IPS-18a (cell line): Measurements from ENCODE around the gene LYPD6B.

Experiments
- H3K27ac ChIP-seq: one replicate; pipeline ENCODE4 v1.5.1; 2013; ENCODE audit warnings: low read length
- H3K27me3 ChIP-seq: one replicate; pipeline ENCODE4 v1.6.1; 2013; ENCODE audit warnings: mild to moderate bottlenecking, low read length; ENCODE audit not compliant: control insufficient read depth, insufficient read depth
- H3K36me3 ChIP-seq: one replicate; pipeline ENCODE4 v1.6.1; 2013; ENCODE audit warnings: low read depth, low read length; ENCODE audit not compliant: control insufficient read depth
- H3K4me1 ChIP-seq: one replicate; pipeline ENCODE4 v1.6.1; 2013; ENCODE audit warnings: low read depth, low read length; ENCODE audit not compliant: control insufficient read depth
- H3K4me3 ChIP-seq: one replicate; pipeline ENCODE4 v1.5.1; 2013; ENCODE audit warnings: low read length
- H3K9ac ChIP-seq: one replicate; pipeline ENCODE4 v1.6.1; 2013; ENCODE audit warnings: mild to moderate bottlenecking, low read length, moderate library complexity
- H3K9me3 ChIP-seq: one replicate; pipeline ENCODE4 v1.6.1; 2013; ENCODE audit warnings: low read depth, low read length; ENCODE audit not compliant: control insufficient read depth

Gene LYPD6B

DNA sequence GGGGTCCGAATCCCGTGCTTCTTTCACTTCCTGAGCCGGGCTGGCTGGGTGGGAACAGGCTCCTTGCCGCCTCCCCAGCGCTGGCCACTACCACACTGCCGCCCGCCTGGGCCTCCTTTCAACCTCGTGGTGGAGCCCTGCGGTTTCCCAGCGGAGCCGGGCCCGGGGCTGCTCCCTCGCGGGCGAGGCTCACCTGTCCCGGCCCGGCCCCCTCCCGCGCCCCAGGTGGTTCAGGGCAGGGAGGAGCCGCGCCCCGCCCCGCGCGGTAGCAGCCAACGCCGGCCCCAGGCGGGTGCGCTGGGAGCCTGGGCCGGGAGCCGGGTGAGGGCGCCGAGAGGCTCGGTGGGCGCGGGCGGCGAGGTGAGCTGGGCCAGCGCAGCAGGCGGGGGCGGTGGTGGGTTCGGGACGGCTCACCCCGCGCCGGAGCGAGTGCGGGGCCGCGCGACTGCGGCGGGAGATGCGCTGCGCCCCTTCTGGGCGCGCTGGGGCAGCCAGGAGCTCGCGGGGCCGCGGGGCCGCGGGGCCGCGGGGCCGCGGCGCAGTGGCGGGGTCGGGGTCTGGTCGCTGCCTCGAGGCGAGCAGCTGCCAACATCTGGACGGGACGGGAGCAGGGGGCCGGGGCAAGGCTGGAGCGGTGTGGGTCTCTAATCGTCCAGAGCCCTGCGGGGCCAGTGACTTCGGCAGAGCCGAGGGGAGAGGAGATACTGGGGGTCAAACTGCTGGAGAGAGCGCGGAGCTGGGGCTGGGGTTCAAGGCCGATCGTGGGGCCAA, at the start of gene LYPD6B:
Gene LYPD6B (plus strand): TSS at position 258 of the 771 bp plus-strand sequence. CDS start 92,250 bp downstream, outside the sequence.
- Histone ChIP-seq H3K9me3 (no peaks in the 10 kb centered on the region), H3K27ac (no peak within 1 kb of the TSS), H3K4me1 (no peaks in the 10 kb centered on the region), H3K27me3 (peaks cover 26% of the 10 kb centered on the region), H3K9ac (peak within 1 kb of the TSS; percentile 18), H3K4me3 (peak within 1 kb of the TSS; percentile 58), H3K36me3 (no peaks in the 10 kb centered on the region)

GRCh38 chr2:148989882-148990493, 48.5 kb upstream of the LYPD6B start:
- Histone ChIP-seq H3K4me1 (no peaks in the 10 kb centered on the region), H3K9ac (no peak overlapping the region), H3K4me3 (no peak overlapping the region), H3K36me3 (peaks cover 25% of the 10 kb centered on the region), H3K27ac (no peak overlapping the region), H3K27me3 (no peaks in the 10 kb centered on the region), H3K9me3 (no peaks in the 10 kb centered on the region)

DNA sequence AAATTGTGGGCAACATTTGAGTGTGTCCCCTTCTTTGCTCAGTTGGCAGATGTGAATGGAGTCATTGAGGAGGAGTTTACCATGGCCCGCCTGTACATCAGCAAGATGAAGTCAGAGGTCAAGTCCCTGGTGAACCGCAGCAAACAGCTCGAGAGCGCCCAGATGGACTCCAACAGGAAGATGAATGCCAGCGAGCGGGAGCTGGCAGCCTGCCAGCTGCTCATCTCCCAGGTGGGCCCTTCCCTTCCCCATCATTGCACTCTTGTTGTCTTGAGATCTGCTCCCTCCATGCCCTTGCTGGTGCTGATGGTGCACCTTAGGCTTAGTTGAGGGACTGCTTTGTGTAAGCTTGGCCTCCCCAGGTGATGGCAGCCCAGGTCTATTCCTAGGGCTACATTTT, 47.5 kb upstream of the LYPD6B start:
- Histone ChIP-seq H3K9me3 (no peaks in the 10 kb centered on the region), H3K27ac (no peak overlapping the region), H3K36me3 (peaks cover 31% of the 10 kb centered on the region)

GRCh38 chr2:148992448-148992847, 46.1 kb upstream of the LYPD6B start:
- no peak overlapping the region for H3K27ac ChIP-seq
- H3K9ac ChIP-seq: no peak overlapping the region
- no peaks in the 10 kb centered on the region for H3K4me1 ChIP-seq
- no peaks in the 10 kb centered on the region for H3K27me3 ChIP-seq
- H3K4me3 ChIP-seq: no peak overlapping the region
- H3K36me3 ChIP-seq: peaks cover 31% of the 10 kb centered on the region
- H3K9me3 ChIP-seq: no peaks in the 10 kb centered on the region

More for the DNA sequence above, 47.5 kb upstream of the LYPD6B start:
- Histone ChIP-seq H3K9ac (no peak overlapping the region), H3K4me3 (no peak overlapping the region), H3K27me3 (no peaks in the 10 kb centered on the region), H3K4me1 (no peaks in the 10 kb centered on the region)

DNA sequence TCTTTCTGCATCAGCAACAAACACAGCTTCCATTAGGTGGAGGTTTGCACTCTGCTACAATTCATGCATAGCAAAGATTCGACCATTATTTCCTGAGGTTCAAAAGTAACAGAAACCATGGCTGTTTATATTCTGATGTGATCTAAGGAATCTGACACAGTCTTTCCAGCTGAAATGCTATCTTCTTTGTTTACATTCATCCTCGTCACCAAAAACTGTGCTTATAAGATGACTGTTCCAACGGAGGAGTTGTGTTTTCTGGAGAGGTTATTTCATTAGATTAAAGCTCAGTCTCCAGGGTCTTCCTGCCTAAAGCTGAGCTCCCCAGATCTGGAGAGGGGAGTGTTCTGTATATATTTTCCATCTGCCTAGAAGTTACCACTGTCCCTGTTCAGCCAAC, 45.1 kb upstream of the LYPD6B start:
- Histone ChIP-seq H3K9me3 (no peaks in the 10 kb centered on the region), H3K9ac (no peak overlapping the region), H3K36me3 (peaks cover 31% of the 10 kb centered on the region), H3K4me1 (no peaks in the 10 kb centered on the region), H3K27ac (no peak overlapping the region), H3K27me3 (no peaks in the 10 kb centered on the region), H3K4me3 (no peak overlapping the region)

DNA sequence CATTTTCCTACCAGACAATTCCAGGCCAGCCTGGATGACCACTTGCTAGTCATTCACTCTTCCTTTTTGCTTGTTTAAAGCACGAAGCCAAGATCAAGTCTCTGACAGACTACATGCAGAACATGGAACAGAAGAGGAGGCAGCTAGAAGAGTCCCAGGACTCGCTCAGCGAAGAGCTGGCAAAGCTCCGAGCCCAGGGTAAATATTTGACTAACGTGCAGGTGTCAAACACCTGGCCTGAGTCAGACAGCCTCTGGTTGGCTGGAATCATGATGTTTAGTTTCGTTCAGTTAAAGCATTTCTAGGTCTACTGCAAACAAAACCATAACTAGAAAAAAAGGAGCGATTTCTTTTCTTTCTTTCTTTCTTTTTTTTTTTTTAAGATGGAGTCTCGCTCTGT, 44.2 kb upstream of the LYPD6B start:
- peaks cover 6% of the 10 kb centered on the region for H3K4me1 ChIP-seq
- no peak overlapping the region for H3K27ac ChIP-seq
- peaks cover 31% of the 10 kb centered on the region for H3K36me3 ChIP-seq
- H3K4me3 ChIP-seq: no peak overlapping the region
- no peaks in the 10 kb centered on the region for H3K9me3 ChIP-seq
- no peaks in the 10 kb centered on the region for H3K27me3 ChIP-seq
- H3K9ac ChIP-seq: no peak overlapping the region

GRCh38 chr2:148996805-148997204, 41.7 kb upstream of the LYPD6B start:
- no peaks in the 10 kb centered on the region for H3K9me3 ChIP-seq
- peaks cover 17% of the 10 kb centered on the region for H3K36me3 ChIP-seq
- H3K27me3 ChIP-seq: no peaks in the 10 kb centered on the region
- no peak overlapping the region for H3K27ac ChIP-seq
- peaks cover 28% of the 10 kb centered on the region for H3K4me1 ChIP-seq
- H3K4me3 ChIP-seq: no peak overlapping the region
- no peak overlapping the region for H3K9ac ChIP-seq

DNA sequence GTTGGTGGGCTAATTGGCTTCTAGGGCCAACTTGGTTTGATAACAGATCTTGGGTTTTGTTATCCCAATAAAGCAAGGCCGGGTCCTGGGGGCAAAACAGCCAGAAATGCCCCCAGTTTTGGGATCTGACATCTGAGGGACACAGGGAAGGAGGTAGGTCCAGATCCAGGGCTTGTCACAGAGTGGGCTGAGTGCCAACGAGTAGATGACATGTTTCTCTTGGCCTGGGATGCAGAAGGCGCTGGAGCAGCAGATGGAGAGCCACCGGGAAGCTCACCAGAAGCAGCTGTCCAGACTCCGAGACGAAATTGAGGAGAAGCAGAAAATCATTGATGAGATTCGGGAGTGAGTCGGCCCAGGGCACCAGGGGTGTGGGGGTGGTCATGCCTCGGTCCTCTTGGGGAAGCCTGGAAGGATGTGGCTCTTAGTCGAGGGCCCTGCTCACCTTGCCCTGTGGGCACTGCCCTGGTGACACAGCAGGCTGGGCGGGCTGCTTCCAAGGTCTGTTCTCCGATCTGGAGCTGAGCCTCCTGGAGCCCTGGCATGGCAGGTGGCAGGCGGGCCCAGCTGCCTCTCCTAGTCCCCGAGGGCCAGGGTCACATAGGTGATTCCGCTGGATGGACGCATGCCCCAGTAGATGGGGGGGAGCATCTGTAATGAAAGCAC, 40.2 kb upstream of the LYPD6B start:
- Histone ChIP-seq H3K27ac (no peak overlapping the region), H3K4me1 (peaks cover 28% of the 10 kb centered on the region), H3K9me3 (no peaks in the 10 kb centered on the region), H3K4me3 (no peak overlapping the region), H3K27me3 (no peaks in the 10 kb centered on the region), H3K9ac (no peak overlapping the region), H3K36me3 (peaks cover 26% of the 10 kb centered on the region)

DNA sequence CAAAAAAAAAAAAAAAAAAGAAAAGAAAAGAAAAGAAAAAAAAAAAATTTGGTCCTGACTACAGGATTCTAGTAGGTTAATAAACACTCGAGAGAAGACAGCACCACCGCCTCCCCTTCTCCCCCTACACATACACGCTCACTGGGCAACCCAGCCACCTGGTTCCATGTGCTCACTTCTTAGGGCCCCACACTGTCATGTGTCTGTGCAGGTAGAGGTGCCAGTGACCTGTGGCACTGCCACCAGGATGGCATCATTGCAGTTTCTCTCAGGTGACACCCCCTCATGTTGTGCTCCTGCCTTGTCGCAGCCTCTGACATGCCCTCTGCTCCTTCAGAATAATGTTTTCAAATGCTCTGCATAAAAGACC, 39.7 kb upstream of the LYPD6B start:
- H3K27me3 ChIP-seq: no peaks in the 10 kb centered on the region
- H3K4me3 ChIP-seq: no peak overlapping the region
- H3K9me3 ChIP-seq: no peaks in the 10 kb centered on the region
- H3K9ac ChIP-seq: no peak overlapping the region
- H3K4me1 ChIP-seq: peaks cover 28% of the 10 kb centered on the region
- H3K36me3 ChIP-seq: peaks cover 26% of the 10 kb centered on the region
- no peak overlapping the region for H3K27ac ChIP-seq

DNA sequence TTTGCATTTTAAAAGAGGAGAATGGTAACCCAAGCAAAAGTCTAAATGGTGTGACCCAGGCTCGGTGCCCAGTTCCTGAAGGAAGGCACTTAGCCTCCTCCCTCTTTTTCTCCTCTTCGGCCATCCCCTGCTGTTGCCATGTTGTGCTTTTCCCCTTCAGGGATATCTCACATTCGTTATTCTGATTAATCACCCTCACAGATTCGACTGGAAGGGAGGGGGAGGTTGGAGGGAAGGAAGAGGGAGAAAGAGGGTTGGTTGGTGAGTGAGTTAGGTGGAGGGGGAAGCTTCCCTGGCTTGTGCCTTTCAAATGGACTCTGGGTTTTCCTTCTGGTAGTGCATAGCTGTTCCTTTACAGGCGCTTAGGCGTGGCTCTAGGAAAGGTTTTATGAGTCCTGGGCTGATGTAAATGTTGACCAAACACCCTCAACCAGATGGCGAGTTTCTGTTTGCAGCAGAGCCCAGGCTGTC, 39.0 kb upstream of the LYPD6B start:
- Histone ChIP-seq H3K4me1 (peaks cover 28% of the 10 kb centered on the region), H3K27me3 (no peaks in the 10 kb centered on the region), H3K9ac (peak overlapping the region; percentile 3), H3K9me3 (no peaks in the 10 kb centered on the region), H3K27ac (peak overlapping the region; percentile 67), H3K36me3 (peaks cover 21% of the 10 kb centered on the region), H3K4me3 (peak overlapping the region; percentile 33)

GRCh38 chr2:149000158-149000938, 38.2 kb upstream of the LYPD6B start:
- H3K36me3 ChIP-seq: peaks cover 15% of the 10 kb centered on the region
- peak overlapping the region; percentile 3 for H3K9ac ChIP-seq
- peak overlapping the region; percentile 33 for H3K4me3 ChIP-seq
- H3K27me3 ChIP-seq: no peaks in the 10 kb centered on the region
- H3K27ac ChIP-seq: peak overlapping the region; percentile 33
- H3K4me1 ChIP-seq: peaks cover 28% of the 10 kb centered on the region
- no peaks in the 10 kb centered on the region for H3K9me3 ChIP-seq
